HG02885 (cell line): Measurements from ENCODE around the gene PSME3IP1.
A peak's percentile ranks its signal among the peaks of the same experiment; 100 is the strongest.

ENCODE experiments used
- ATAC-seq: cut with Tn5 transposase; IDR thresholded peaks from one replicate; pipeline ENCODE4 v1.9.1; 2021; ENCODE audit warnings: mild to moderate bottlenecking; ENCODE audit not compliant: unreplicated experiment, poor library complexity

The PSME3IP1 gene

GRCh38 chr16:57146735-57147134 is 39.1 kb downstream of the PSME3IP1 start:
- no peak for ATAC-seq

GRCh38 chr16:57146040-57146647 is 39.7 kb downstream of the PSME3IP1 start:
- no peak for ATAC-seq

GRCh38 chr16:57145046-57146021 is 40.5 kb downstream of the PSME3IP1 start:
- no peak for ATAC-seq

GRCh38 chr16:57144027-57144426 is 41.8 kb downstream of the PSME3IP1 start:
- ATAC-seq, result no peak

GRCh38 chr16:57143149-57143921 is 42.5 kb downstream of the PSME3IP1 start:
- no peak for ATAC-seq

GRCh38 chr16:57141822-57142631 is 43.8 kb downstream of the PSME3IP1 start:
- ATAC-seq, result peak; percentile 73

GRCh38 chr16:57140931-57141668 is 44.7 kb downstream of the PSME3IP1 start:
- no peak for ATAC-seq

GRCh38 chr16:57138281-57138935 is 47.4 kb downstream of the PSME3IP1 start:
- no peak for ATAC-seq

- no peak for ATAC-seq
Observed at GRCh38 chr16:57137566-57138273, 48.1 kb downstream of the PSME3IP1 start.

GRCh38 chr16:57137043-57137442 is 48.8 kb downstream of the PSME3IP1 start:
- ATAC-seq, result no peak

GRCh38 chr16:57134982-57135381 is 50.9 kb downstream of the PSME3IP1 start:
- ATAC-seq, result no peak

- ATAC-seq, result no peak
Observed at GRCh38 chr16:57133886-57134285, 52.0 kb downstream of the PSME3IP1 start.

GRCh38 chr16:57133031-57133430 is 52.8 kb downstream of the PSME3IP1 start:
- no peak for ATAC-seq

GRCh38 chr16:57132470-57132869 is 53.4 kb downstream of the PSME3IP1 start:
- no peak for ATAC-seq

GRCh38 chr16:57131351-57131970 is 54.4 kb downstream of the PSME3IP1 start:
- no peak for ATAC-seq

- ATAC-seq, result no peak
Observed at GRCh38 chr16:57130950-57131321, 54.9 kb downstream of the PSME3IP1 start.

- no peak for ATAC-seq
Observed at GRCh38 chr16:57128771-57129389, 57.0 kb downstream of the PSME3IP1 start.
